HepG2 (cell line): Measurements from ENCODE around the gene CORO1C.

ENCODE experiments used
- ATF7 ChIP-seq, 2 experiments: fragments of 450-650 bp in 1 of 2; sonication (generic) in 1 of 2; formaldehyde crosslinking in 1 of 2; IDR thresholded peaks; 2 replicates each; pipeline versions ENCODE4 v1.4.0 to v1.6.1; 2016 to 2020; ENCODE audit warnings: antibody characterized with exemption in 1 of 2, mild to moderate bottlenecking in 1 of 2, missing genetic modification reagents in 1 of 2
- CTCF ChIP-seq: sonication (generic); formaldehyde crosslinking; IDR thresholded peaks from 2 replicates; pipeline ENCODE4 v1.5.0; 2020; ENCODE audit warnings: mild to moderate bottlenecking, missing genetic modification reagents, moderate library complexity
- HHEX ChIP-seq: IDR thresholded peaks from 2 replicates; pipeline ENCODE4 v1.6.1; 2016; ENCODE audit warnings: control low read depth
- NR1H2 ChIP-seq: sonication (generic); formaldehyde crosslinking; IDR thresholded peaks from 2 replicates; pipeline ENCODE4 v1.8.1; 2022; ENCODE audit warnings: low read depth, missing genetic modification reagents, borderline replicate concordance
- NR2C2 ChIP-seq: sonication (generic); formaldehyde crosslinking; IDR thresholded peaks from 2 replicates; pipeline ENCODE4 v1.4.0; 2020; ENCODE audit warnings: missing genetic modification reagents, mild to moderate bottlenecking, moderate library complexity, borderline replicate concordance
- TAF1 ChIP-seq: sonication (generic); formaldehyde crosslinking; IDR thresholded peaks from 2 replicates; pipeline ENCODE4 v1.4.0; 2020; ENCODE audit warnings: missing genetic modification reagents
- ZNF570 ChIP-seq: sonication (generic); formaldehyde crosslinking; IDR thresholded peaks from 2 replicates; pipeline ENCODE4 v1.4.0; 2020; ENCODE audit warnings: mild to moderate bottlenecking, missing genetic modification reagents, borderline replicate concordance
- TF ChIP-seq, protein P1 (sequence below): sonication (generic); formaldehyde crosslinking; IDR thresholded peaks from 2 replicates; pipeline ENCODE4 v1.5.0; 2020; ENCODE audit warnings: mild to moderate bottlenecking, missing genetic modification reagents
- TF ChIP-seq, protein P2 (sequence below): sonication (generic); formaldehyde crosslinking; IDR thresholded peaks from 2 replicates; pipeline ENCODE4 v1.4.0; 2020; ENCODE audit warnings: mild to moderate bottlenecking, missing genetic modification reagents

GRCh38 chr12:108773798-108774788 is 42.8 kb upstream of the CORO1C start:
- TF ChIP-seq ZNF570 (CRISPR knock-in tag) (no peak), NR1H2 (no peak), CTCF (CRISPR knock-in tag) (peak; percentile 32; the same call in 1 of the 2 replicates), NR2C2 (CRISPR knock-in tag) (peak; percentile 62), HHEX (CRISPR knock-in tag) (0 out of 2 replicates have a peak, but pooled peaks have one; percentile 15), ATF7 (IDR thresholded peaks at IDR 0.05) (no peak), ATF7 (CRISPR knock-in tag; IDR thresholded peaks at IDR 0.05) (no peak), TAF1 (CRISPR knock-in tag) (no peak)
- TF ChIP-seq, protein P1, sequence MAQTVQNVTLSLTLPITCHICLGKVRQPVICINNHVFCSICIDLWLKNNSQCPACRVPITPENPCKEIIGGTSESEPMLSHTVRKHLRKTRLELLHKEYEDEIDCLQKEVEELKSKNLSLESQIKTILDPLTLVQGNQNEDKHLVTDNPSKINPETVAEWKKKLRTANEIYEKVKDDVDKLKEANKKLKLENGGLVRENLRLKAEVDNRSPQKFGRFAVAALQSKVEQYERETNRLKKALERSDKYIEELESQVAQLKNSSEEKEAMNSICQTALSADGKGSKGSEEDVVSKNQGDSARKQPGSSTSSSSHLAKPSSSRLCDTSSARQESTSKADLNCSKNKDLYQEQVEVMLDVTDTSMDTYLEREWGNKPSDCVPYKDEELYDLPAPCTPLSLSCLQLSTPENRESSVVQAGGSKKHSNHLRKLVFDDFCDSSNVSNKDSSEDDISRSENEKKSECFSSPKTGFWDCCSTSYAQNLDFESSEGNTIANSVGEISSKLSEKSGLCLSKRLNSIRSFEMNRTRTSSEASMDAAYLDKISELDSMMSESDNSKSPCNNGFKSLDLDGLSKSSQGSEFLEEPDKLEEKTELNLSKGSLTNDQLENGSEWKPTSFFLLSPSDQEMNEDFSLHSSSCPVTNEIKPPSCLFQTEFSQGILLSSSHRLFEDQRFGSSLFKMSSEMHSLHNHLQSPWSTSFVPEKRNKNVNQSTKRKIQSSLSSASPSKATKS = no peak
- TF ChIP-seq, protein P2, sequence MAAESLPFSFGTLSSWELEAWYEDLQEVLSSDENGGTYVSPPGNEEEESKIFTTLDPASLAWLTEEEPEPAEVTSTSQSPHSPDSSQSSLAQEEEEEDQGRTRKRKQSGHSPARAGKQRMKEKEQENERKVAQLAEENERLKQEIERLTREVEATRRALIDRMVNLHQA (CRISPR knock-in tag) = no peak
